Mammary epithelial cell (primary cell): Measurements from ENCODE around the gene B4GAT1.

ENCODE experiments used
- EZH2 ChIP-seq: IDR thresholded peaks from 2 replicates; pipeline ENCODE4 v1.6.1; 2012; ENCODE audit warnings: low read length, inconsistent platforms, borderline replicate concordance
- TF ChIP-seq, protein P1 (sequence below), 2 donors: IDR thresholded peaks in 1 of 2; conservative IDR thresholded peaks in 1 of 2; 2 replicates each; pipeline ENCODE4 v1.5.1; 2011 to 2012; ENCODE audit warnings: inconsistent platforms in 2 of 2, low read length in 2 of 2, mild to moderate bottlenecking in 2 of 2, control low read depth in 1 of 2, low read depth in 1 of 2; ENCODE audit not compliant: insufficient read depth in 1 of 2; ENCODE audit errors: extremely low read depth in 1 of 2

DNA sequence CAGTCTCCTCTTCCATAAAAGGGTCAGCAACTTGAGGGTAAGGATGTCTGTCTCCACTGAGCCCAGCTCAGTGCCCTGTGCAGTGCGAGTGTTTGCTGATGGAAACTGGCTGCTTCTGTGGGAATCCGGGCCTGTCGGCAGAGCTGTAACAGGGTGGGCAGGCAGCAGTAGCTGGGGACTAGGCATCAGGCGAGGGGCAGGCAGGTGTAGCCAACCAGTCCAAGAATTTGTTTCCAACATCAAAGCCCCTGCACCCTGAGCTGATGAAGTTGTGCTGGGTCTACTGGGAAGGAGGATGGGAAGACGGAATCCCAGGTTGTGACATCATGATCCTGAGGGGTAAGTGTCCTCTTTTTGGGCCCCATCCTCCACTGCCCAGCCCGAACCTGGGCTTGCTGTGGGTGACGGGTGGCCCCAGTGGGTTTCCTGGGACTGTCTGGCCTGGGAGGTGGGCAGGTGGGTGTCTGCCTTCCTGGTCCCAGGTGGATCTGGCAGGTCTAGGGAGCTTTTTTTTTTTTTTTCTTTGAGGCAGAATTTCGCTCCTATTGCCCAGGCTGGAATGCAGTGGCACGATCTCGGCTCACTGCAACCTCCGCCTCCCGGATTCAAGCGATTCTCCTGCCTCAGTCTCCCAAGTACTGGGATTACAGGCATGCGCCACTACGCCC lies 13.1 kb upstream of the B4GAT1 start:
- TF ChIP-seq, protein P1, sequence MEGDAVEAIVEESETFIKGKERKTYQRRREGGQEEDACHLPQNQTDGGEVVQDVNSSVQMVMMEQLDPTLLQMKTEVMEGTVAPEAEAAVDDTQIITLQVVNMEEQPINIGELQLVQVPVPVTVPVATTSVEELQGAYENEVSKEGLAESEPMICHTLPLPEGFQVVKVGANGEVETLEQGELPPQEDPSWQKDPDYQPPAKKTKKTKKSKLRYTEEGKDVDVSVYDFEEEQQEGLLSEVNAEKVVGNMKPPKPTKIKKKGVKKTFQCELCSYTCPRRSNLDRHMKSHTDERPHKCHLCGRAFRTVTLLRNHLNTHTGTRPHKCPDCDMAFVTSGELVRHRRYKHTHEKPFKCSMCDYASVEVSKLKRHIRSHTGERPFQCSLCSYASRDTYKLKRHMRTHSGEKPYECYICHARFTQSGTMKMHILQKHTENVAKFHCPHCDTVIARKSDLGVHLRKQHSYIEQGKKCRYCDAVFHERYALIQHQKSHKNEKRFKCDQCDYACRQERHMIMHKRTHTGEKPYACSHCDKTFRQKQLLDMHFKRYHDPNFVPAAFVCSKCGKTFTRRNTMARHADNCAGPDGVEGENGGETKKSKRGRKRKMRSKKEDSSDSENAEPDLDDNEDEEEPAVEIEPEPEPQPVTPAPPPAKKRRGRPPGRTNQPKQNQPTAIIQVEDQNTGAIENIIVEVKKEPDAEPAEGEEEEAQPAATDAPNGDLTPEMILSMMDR (conservative IDR thresholded peaks at IDR 0.05 in 1 of 2, IDR thresholded peaks at IDR 0.05 in 1 of 2; ENCODE audit: extremely low read depth in 1 of 2, insufficient read depth in 1 of 2, low read depth in 1 of 2, low read length in 2 of 2): no peak
- no peak for TF ChIP-seq EZH2
